ENCODE data around the gene MCCD1. TPM values are rescaled to one million over a fixed set of nuclear protein-coding genes. Genes with fewer than 3 reads are reported as not detected.

Gene MCCD1
- total and polyA plus RNA-seq, 2 of the 13 experiments (the other 11 are each of a cell fraction or from before 2014, with no cell fraction given), result 0.15 TPM; not detected in 1

- no peak; the same call in 1 of the 2 replicates for TF ChIP-seq ZNF784 (CRISPR knock-in tag; IDR thresholded peaks at IDR 0.05; ENCODE audit: borderline replicate concordance)
- TF ChIP-seq ZKSCAN1 (IDR thresholded peaks at IDR 0.05; ENCODE audit: low read length), result no peak
- no peak for TF ChIP-seq ZNF34 (CRISPR knock-in tag; IDR thresholded peaks at IDR 0.05; ENCODE audit: borderline replicate concordance)
- TF ChIP-seq ZSCAN9 (CRISPR knock-in tag; IDR thresholded peaks at IDR 0.05; ENCODE audit: borderline replicate concordance), result no peak
- no peak for TF ChIP-seq ZNF556 (CRISPR knock-in tag; IDR thresholded peaks at IDR 0.05; ENCODE audit: borderline replicate concordance)
- no peak for TF ChIP-seq CC2D1A (CRISPR knock-in tag; IDR thresholded peaks at IDR 0.05)
- TF ChIP-seq ZNF777 (CRISPR knock-in tag; IDR thresholded peaks at IDR 0.05), result no peak
- no peak for TF ChIP-seq ZBTB4 (CRISPR knock-in tag; IDR thresholded peaks at IDR 0.05; ENCODE audit: borderline replicate concordance)
- TF ChIP-seq SMC3 (IDR thresholded peaks at IDR 0.05; ENCODE audit: low read length), result no peak
- TF ChIP-seq ZNF263 (CRISPR knock-in tag; IDR thresholded peaks at IDR 0.05), result no peak
- TF ChIP-seq PHF21A (CRISPR knock-in tag; IDR thresholded peaks at IDR 0.05), result no peak
- no peak for TF ChIP-seq ZNF660 (CRISPR knock-in tag; IDR thresholded peaks at IDR 0.05; ENCODE audit: borderline replicate concordance, low read depth)
- TF ChIP-seq ZNF414 (CRISPR knock-in tag; IDR thresholded peaks at IDR 0.05), result no peak
- no peak for TF ChIP-seq POGZ (CRISPR knock-in tag; IDR thresholded peaks at IDR 0.05)
- TF ChIP-seq ZNF431 (CRISPR knock-in tag; IDR thresholded peaks at IDR 0.05; ENCODE audit: borderline replicate concordance, low read depth), result no peak
- no peak for TF ChIP-seq NBN (conservative IDR thresholded peaks at IDR 0.05)
- TF ChIP-seq JARID2 (CRISPR knock-in tag; IDR thresholded peaks at IDR 0.05; ENCODE audit: insufficient replicate concordance), result no peak
- TF ChIP-seq ZNF205 (CRISPR knock-in tag; IDR thresholded peaks at IDR 0.05), result no peak
- TF ChIP-seq TARDBP (CRISPR knock-in tag; IDR thresholded peaks at IDR 0.05), result no peak
- no peak for TF ChIP-seq ELK4 (CRISPR knock-in tag; IDR thresholded peaks at IDR 0.05; ENCODE audit: borderline replicate concordance)
- no peak for TF ChIP-seq TBL1XR1 (IDR thresholded peaks at IDR 0.05; ENCODE audit: borderline replicate concordance, low read length, partially characterized antibody)
- TF ChIP-seq ZFP82 (CRISPR knock-in tag; IDR thresholded peaks at IDR 0.05; ENCODE audit: borderline replicate concordance), result no peak
- TF ChIP-seq ZBTB7A (CRISPR knock-in tag; IDR thresholded peaks at IDR 0.05), result no peak
- no peak for TF ChIP-seq ZFY (CRISPR knock-in tag; IDR thresholded peaks at IDR 0.05)
- no peak for TF ChIP-seq ZNF788 (CRISPR knock-in tag; IDR thresholded peaks at IDR 0.05; ENCODE audit: borderline replicate concordance)
- TF ChIP-seq ZNF780A (CRISPR knock-in tag; IDR thresholded peaks at IDR 0.05), result no peak
- no peak for TF ChIP-seq CREM (IDR thresholded peaks at IDR 0.05)
- no peak for TF ChIP-seq CREM (CRISPR knock-in tag; IDR thresholded peaks at IDR 0.05)
These were observed 12.4 kb downstream of the MCCD1 start (continued) for GRCh38 chr6:31541059-31541657.

All from HepG2 (cell line).